Activated T-cell treated with anti-CD3 and anti-CD28 coated beads for 24 hours (primary cell): ENCODE measurements around the gene NXNL1.

ENCODE experiments used
- DNase-seq: peaks from one replicate; pipeline ENCODE4 v3.0.0-alpha.2; 2020; ENCODE audit warnings: low read depth

The NXNL1 gene

GRCh38 chr19:17419621-17420474 lies 40.9 kb downstream of the NXNL1 start, which contains the start of gene MVB12A:
TSS of gene MVB12A (plus strand) at chr19:17420047. CDS start at chr19:17420136, 89 bp downstream.
- DNase-seq: peak; percentile 93

DNA sequence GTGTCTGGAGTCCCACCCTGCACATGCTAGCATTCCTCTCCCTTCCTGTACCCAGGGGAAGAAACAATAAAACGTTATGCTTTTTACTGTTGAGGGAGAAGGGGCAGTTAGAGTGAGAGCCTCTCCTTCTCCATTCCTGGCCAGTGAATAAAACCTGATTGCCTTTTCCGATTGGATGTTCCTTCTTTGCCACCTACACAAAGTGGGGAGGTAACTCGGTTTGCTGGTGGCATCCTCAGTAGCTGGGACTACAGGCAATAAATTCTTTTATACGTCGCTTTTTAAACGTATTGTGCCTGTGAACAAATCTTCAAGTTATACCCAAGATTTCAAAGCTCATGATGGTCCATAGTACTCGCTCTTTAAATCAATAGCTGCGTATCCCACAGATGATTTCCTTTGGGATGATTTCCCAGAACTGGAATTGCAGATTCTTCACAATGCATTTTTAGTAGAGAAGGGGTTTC lies 41.5 kb downstream of the NXNL1 start:
- no peak for DNase-seq

GRCh38 chr19:17418710-17419109 lies 42.0 kb downstream of the NXNL1 start:
- no peak for DNase-seq

DNA sequence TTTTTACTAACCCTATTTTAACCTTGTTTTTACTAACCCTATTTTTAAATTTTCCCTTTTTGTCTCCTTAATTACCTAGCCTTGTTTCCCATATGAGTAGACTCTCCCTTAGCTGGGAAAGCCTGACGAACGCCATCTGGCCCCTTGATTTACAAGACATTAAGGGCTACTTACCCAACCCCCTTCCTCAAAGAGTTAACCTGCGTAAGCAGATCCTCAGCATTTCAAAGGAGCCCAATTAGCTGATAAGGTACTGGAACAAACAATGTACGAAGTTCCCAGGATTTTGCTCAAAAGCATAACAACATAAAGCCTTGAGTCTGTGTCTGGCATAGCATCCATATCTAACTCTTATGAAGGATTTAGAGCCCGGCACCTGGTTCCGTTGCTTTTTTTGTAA lies 45.6 kb downstream of the NXNL1 start:
- DNase-seq: no peak

- no peak for DNase-seq
These were observed 46.6 kb downstream of the NXNL1 start for GRCh38 chr19:17414097-17414496.

DNA sequence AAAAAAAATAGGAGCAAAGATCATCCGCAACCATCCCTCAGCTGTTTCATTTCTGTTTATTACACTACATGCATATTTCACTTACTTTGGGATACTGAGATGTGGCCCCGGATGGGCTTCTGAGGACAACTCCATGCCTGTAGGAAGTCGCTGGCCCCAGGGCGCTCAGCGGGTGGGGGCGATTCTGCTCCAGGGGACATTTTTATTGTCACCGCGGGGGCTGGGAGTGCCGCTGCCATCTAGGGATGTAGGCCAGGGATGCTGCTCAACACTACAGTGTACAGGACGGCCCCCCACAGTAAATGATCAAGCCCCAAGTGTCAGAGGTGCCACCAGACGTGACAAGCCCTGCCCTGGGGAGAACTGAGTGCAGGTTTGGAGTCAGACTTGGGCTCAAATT lies 48.9 kb downstream of the NXNL1 start:
- DNase-seq: no peak

DNA sequence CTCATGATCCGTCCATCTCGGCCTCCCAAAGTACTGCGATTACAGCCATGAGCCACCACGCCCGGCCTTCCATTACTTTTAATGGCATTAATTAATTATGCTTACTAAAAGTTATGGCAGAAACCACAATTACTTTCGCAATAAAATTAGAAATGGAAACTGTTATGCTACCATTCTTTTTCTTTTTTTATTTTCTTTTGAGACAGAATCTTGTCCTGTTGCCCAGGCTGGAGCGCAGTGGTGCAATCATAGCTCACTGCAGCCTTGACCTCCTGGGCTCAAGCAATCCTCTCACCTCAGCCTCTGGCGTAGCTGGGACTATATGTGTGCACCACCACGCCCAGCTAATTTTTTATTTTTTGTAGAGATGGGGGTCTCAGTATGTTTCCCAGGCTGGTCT lies 50.7 kb downstream of the NXNL1 start:
- DNase-seq: no peak

DNA sequence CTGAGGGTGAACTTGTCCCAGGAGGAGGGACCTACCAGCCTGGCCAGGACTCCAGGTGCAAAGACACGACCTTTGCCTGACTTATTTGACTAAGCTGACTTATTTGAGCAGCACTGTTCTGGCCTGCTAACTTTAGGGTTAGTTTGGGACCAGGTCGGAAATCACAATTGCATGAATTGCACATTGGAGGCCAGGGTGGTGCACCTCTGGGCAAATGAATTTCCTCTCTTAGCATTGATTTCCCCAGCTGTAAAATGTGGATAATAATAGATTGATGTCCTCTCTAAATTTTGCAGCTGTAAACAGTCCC lies 53.9 kb downstream of the NXNL1 start:
- DNase-seq: no peak

DNA sequence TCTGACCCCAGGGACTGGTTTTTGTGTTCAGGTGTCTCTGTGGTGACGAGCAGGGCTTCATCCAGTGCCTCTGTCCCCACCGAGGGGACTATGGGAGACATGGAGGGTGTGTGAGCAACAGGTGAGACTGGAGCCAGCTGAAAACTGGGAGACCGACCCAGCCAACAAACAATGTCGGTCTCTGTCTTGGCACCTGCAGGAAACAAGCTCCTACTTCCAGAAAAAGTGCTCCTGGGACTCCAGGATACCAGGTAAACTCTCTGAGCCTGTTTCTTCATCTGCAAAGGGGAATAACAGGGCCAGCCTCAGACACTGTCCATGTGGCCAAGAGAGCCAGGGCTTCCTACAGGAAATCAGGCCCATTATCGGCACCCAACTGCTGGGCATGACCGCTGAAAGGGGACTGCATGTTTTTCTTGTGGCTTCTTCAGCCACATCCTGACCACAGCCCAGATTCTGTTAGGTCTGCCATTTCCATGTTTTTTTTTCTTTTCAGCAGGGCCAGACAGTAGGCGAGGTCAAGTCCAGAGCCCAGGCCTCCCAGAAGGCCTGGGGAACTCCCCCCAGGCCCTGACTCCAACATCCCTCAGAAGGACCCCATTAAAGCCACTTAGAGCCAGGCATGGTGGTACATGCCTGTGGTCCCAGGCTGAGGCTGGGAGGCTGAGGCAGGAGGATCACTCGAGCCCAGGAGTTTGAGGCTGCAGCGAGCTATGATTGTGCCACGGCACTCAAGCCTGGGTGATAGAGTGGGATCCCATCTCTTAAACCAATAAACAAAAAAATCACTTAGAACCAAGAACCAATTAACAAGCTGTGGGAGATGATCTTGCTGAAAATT lies 54.5 kb downstream of the NXNL1 start:
- DNase-seq: no peak
